Keratinocyte (primary cell): ENCODE measurements around the gene ADGRL3.

Source experiments
- CTCF ChIP-seq, 3 experiments: IDR thresholded peaks in 1 of 3; conservative IDR thresholded peaks in 1 of 3; optimal IDR thresholded peaks in 1 of 3; 2 replicates in 2 of 3; 3 replicates in 1 of 3; pipeline versions ENCODE3 to v1.5.1; 2011; ENCODE audit warnings: low read length in 3 of 3, mild to moderate bottlenecking in 3 of 3, moderate library complexity in 2 of 3, control low read depth in 1 of 3, inconsistent platforms in 1 of 3; ENCODE audit not compliant: insufficient read depth in 2 of 3; ENCODE audit errors: extremely low read depth in 1 of 3
- EZH2 ChIP-seq: IDR thresholded peaks from one replicate; pipeline ENCODE4 v1.6.1; 2012; ENCODE audit warnings: inconsistent platforms, mild to moderate bottlenecking, low read length, moderate library complexity

- no peak for TF ChIP-seq CTCF (optimal IDR thresholded peaks at IDR 0.05 in 1 of 3, IDR thresholded peaks at IDR 0.05 in 1 of 3, conservative IDR thresholded peaks at IDR 0.05 in 1 of 3; ENCODE audit: extremely low read depth in 1 of 3, insufficient read depth in 2 of 3, low read length in 3 of 3)
- no peak for TF ChIP-seq EZH2
Observed at GRCh38 chr4:61727286-61727685, 527.2 kb downstream of the ADGRL3 start.
